GM04504 (cell line): ENCODE data around the gene ANKRD36.
"Not testable (repeated sequence)": the region's sequence is repeated elsewhere in the genome, so short reads cannot be mapped to it uniquely, and the experiment has no call there.

Experiments used
- DNase-seq: peaks from one replicate; pipeline ENCODE4 v3.0.0-alpha.2; 2012; ENCODE audit warnings: low read depth

The ANKRD36 gene

DNA sequence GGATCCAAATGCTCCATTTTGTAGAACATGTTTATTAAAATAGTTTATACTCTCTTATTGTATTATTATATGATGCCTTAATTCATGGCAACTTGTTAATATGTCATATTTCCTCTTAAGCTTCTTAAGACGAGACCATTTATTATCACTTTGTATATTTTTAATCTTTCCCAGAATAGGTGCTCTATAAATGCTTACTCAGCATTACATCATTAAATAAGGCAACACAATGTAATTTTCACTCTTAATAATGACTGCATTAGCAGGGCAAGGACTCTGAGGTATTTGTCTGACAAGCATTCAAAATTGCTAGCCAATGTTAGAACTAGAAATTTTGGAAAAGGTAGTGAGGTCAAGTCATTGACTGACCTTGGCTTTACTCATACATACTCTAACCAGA lies 180.7 kb downstream of the ANKRD36 start:
- DNase-seq, result not testable (repeated sequence)
